Mesothelial cell of epicardium (in vitro differentiated cells): ENCODE measurements around the gene PFDN1. TPM values are rescaled to one million over a fixed set of nuclear protein-coding genes. Genes with fewer than 3 reads are reported as not detected.

Source experiments
- DNase-seq, 2 experiments: peaks; one replicate each; pipeline ENCODE4 v3.0.0; 2021; ENCODE audit warnings: low spot score in 2 of 2; ENCODE audit not compliant: unreplicated experiment in 2 of 2
- H3K27ac Mint-ChIP-seq: 2 replicates; pipeline ENCODE4 v1.8.0; 2021; ENCODE audit warnings: mixed read lengths
- H3K27me3 Mint-ChIP-seq: 2 replicates; pipeline ENCODE4 v1.8.0; 2021; ENCODE audit warnings: low read depth, mixed read lengths
- H3K36me3 Mint-ChIP-seq: 2 replicates; pipeline ENCODE4 v1.8.0; 2021; ENCODE audit warnings: mixed read lengths
- H3K4me1 Mint-ChIP-seq: 2 replicates; pipeline ENCODE4 v1.8.0; 2021; ENCODE audit warnings: mixed read lengths
- H3K4me3 Mint-ChIP-seq: 2 replicates; pipeline ENCODE4 v1.8.0; 2021; ENCODE audit warnings: mild to moderate bottlenecking, moderate library complexity, mixed read lengths
- H3K9me3 Mint-ChIP-seq: 2 replicates; pipeline ENCODE4 v1.8.0; 2021; ENCODE audit warnings: mixed read lengths
- CTCF ChIP-seq: fragments of 200-600 bp; sonication (generic); IDR thresholded peaks from one replicate; pipeline ENCODE4 v1.5.0; 2021; ENCODE audit warnings: antibody characterized with exemption; ENCODE audit not compliant: unreplicated experiment
- total RNA-seq: library from RNA; stranded (reverse); gene quantifications from 3 replicates; pipeline ENCODE4 v1.2.1, GENCODE V29; 2021

Gene PFDN1
- total RNA-seq, 1 donor from 2014 or later: 57.2 TPM

- H3K4me3 Mint-ChIP-seq: no peak overlapping the region
- no peaks in the 10 kb centered on the region for H3K4me1 Mint-ChIP-seq
- no peak for TF ChIP-seq CTCF
- H3K9me3 Mint-ChIP-seq: no peaks in the 10 kb centered on the region
- no peak for DNase-seq
- peaks cover 2% of the 10 kb centered on the region for H3K27me3 Mint-ChIP-seq
- no peaks in the 10 kb centered on the region for H3K36me3 Mint-ChIP-seq
- H3K27ac Mint-ChIP-seq: no peak overlapping the region
These were observed 68.4 kb downstream of the PFDN1 start for GRCh38 chr5:140234377-140234989.

GRCh38 chr5:140232731-140233130, 70.2 kb downstream of the PFDN1 start:
- no peak for TF ChIP-seq CTCF
- Mint-ChIP-seq H3K27me3 (peaks cover 2% of the 10 kb centered on the region), H3K4me1 (no peaks in the 10 kb centered on the region), H3K36me3 (no peaks in the 10 kb centered on the region), H3K9me3 (no peaks in the 10 kb centered on the region), H3K4me3 (no peak overlapping the region), H3K27ac (no peak overlapping the region)
- no peak for DNase-seq

GRCh38 chr5:140230373-140230772, 72.5 kb downstream of the PFDN1 start:
- no peaks in the 10 kb centered on the region for H3K4me1 Mint-ChIP-seq
- no peaks in the 10 kb centered on the region for H3K9me3 Mint-ChIP-seq
- TF ChIP-seq CTCF: no peak
- H3K27ac Mint-ChIP-seq: no peak overlapping the region
- H3K36me3 Mint-ChIP-seq: no peaks in the 10 kb centered on the region
- H3K27me3 Mint-ChIP-seq: peaks cover 2% of the 10 kb centered on the region
- H3K4me3 Mint-ChIP-seq: no peak overlapping the region
- DNase-seq: no peak

GRCh38 chr5:140228364-140228837, 74.5 kb downstream of the PFDN1 start:
- Mint-ChIP-seq H3K4me3 (no peak overlapping the region), H3K27ac (no peak overlapping the region), H3K36me3 (no peaks in the 10 kb centered on the region), H3K4me1 (no peaks in the 10 kb centered on the region), H3K9me3 (no peaks in the 10 kb centered on the region), H3K27me3 (peaks cover 2% of the 10 kb centered on the region)
- no peak for DNase-seq
- TF ChIP-seq CTCF: no peak

- H3K36me3 Mint-ChIP-seq: no peaks in the 10 kb centered on the region
- no peaks in the 10 kb centered on the region for H3K9me3 Mint-ChIP-seq
- H3K27me3 Mint-ChIP-seq: no peaks in the 10 kb centered on the region
- H3K27ac Mint-ChIP-seq: no peak overlapping the region
- no peak for TF ChIP-seq CTCF
- no peak for DNase-seq
- H3K4me1 Mint-ChIP-seq: no peaks in the 10 kb centered on the region
- no peak overlapping the region for H3K4me3 Mint-ChIP-seq
These were observed 75.9 kb downstream of the PFDN1 start for GRCh38 chr5:140227046-140227445.
